PFSK-1 (cell line): Measurements from ENCODE around the gene UBE2I.

Experiments used
- FOXP2 ChIP-seq: optimal IDR thresholded peaks from 2 replicates; pipeline ENCODE3; 2011; ENCODE audit warnings: borderline replicate concordance, control low read depth, inconsistent platforms; ENCODE audit not compliant: insufficient read depth; ENCODE audit errors: extremely low read length, extremely low read depth
- POLR2AphosphoS5 ChIP-seq: IDR thresholded peaks from 2 replicates; pipeline ENCODE4 v1.6.1; 2012; ENCODE audit warnings: low read depth, mild to moderate bottlenecking, control low read depth, low read length, moderate library complexity
- SIN3A ChIP-seq: IDR thresholded peaks from 2 replicates; pipeline ENCODE4 v1.6.1; 2012; ENCODE audit warnings: mild to moderate bottlenecking, low read length, moderate library complexity, borderline replicate concordance; ENCODE audit not compliant: insufficient read depth
- TAF1 ChIP-seq: IDR thresholded peaks from 2 replicates; pipeline ENCODE4 v1.6.1; 2012; ENCODE audit warnings: low read length, control low read depth, borderline replicate concordance; ENCODE audit not compliant: insufficient read depth
- TF ChIP-seq, protein P1 (sequence below), 2 experiments: IDR thresholded peaks; 2 replicates each; pipeline versions ENCODE4 v1.6.1 to v1.8.0; 2011 to 2012; ENCODE audit warnings: low read depth in 2 of 2, low read length in 2 of 2, control low read depth in 1 of 2, inconsistent platforms in 1 of 2, mild to moderate bottlenecking in 1 of 2, moderate library complexity in 1 of 2; ENCODE audit not compliant: insufficient read depth in 1 of 2

GRCh38 chr16:1286513-1287094 lies 22.8 kb upstream of the UBE2I start:
- TF ChIP-seq, protein P1, sequence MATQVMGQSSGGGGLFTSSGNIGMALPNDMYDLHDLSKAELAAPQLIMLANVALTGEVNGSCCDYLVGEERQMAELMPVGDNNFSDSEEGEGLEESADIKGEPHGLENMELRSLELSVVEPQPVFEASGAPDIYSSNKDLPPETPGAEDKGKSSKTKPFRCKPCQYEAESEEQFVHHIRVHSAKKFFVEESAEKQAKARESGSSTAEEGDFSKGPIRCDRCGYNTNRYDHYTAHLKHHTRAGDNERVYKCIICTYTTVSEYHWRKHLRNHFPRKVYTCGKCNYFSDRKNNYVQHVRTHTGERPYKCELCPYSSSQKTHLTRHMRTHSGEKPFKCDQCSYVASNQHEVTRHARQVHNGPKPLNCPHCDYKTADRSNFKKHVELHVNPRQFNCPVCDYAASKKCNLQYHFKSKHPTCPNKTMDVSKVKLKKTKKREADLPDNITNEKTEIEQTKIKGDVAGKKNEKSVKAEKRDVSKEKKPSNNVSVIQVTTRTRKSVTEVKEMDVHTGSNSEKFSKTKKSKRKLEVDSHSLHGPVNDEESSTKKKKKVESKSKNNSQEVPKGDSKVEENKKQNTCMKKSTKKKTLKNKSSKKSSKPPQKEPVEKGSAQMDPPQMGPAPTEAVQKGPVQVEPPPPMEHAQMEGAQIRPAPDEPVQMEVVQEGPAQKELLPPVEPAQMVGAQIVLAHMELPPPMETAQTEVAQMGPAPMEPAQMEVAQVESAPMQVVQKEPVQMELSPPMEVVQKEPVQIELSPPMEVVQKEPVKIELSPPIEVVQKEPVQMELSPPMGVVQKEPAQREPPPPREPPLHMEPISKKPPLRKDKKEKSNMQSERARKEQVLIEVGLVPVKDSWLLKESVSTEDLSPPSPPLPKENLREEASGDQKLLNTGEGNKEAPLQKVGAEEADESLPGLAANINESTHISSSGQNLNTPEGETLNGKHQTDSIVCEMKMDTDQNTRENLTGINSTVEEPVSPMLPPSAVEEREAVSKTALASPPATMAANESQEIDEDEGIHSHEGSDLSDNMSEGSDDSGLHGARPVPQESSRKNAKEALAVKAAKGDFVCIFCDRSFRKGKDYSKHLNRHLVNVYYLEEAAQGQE (IDR thresholded peaks at IDR 0.05; ENCODE audit: insufficient read depth in 1 of 2, low read depth in 2 of 2, low read length in 2 of 2), result no peak
- TF ChIP-seq POLR2AphosphoS5 (no peak), TAF1 (no peak), SIN3A (no peak), FOXP2 (no peak)
